Measurements from ENCODE around the gene RAD17. TPM values are rescaled to one million over a fixed set of nuclear protein-coding genes. Genes with fewer than 3 reads are reported as not detected.
"Not testable (repeated sequence)": the region's sequence is repeated elsewhere in the genome, so short reads cannot be mapped to it uniquely, and the experiment has no call there.

RAD17 gene
- total RNA-seq, 1 donor from 2014 or later, result 24.5 TPM

- Histone ChIP-seq H3K4me1 (ENCODE audit: control insufficient read depth in 3 of 3, insufficient read depth in 3 of 3, low read length in 3 of 3) (no peaks in the 10 kb centered on the region), H3K9ac (ENCODE audit: low read depth in 1 of 3, low read length in 3 of 3) (no peak overlapping the region), H3K4me3 (ENCODE audit: low read length in 3 of 3) (no peak overlapping the region), H3K36me3 (ENCODE audit: control insufficient read depth in 3 of 3, insufficient read depth in 3 of 3, low read length in 3 of 3) (no peaks in the 10 kb centered on the region), H3K27ac (ENCODE audit: low read depth, low read length) (no peak overlapping the region), H3K27me3 (ENCODE audit: control insufficient read depth in 3 of 3, insufficient read depth in 3 of 3, low read length in 3 of 3) (no peaks in the 10 kb centered on the region), H3K9me3 (ENCODE audit: control insufficient read depth in 3 of 3, low read length in 3 of 3) (no peaks in the 10 kb centered on the region)
Observed at GRCh38 chr5:69343083-69343482, 26.5 kb upstream of the RAD17 start.

- Histone ChIP-seq H3K36me3 (ENCODE audit: control insufficient read depth in 3 of 3, insufficient read depth in 3 of 3, low read length in 3 of 3) (peaks cover 6 to 35% (median 22%) of the 10 kb centered on the region in 3 donors), H3K27me3 (ENCODE audit: control insufficient read depth in 3 of 3, insufficient read depth in 3 of 3, low read length in 3 of 3) (no peaks in the 10 kb centered on the region), H3K27ac (ENCODE audit: low read depth, low read length) (no peak overlapping the region), H3K4me3 (ENCODE audit: low read length in 3 of 3) (no peak overlapping the region), H3K4me1 (ENCODE audit: control insufficient read depth in 3 of 3, insufficient read depth in 3 of 3, low read length in 3 of 3) (no peaks in the 10 kb centered on the region), H3K9ac (ENCODE audit: low read depth in 1 of 3, low read length in 3 of 3) (no peak overlapping the region), H3K9me3 (ENCODE audit: control insufficient read depth in 3 of 3, low read length in 3 of 3) (no peaks in the 10 kb centered on the region)
Observed at GRCh38 chr5:69350664-69351063, 19.0 kb upstream of the RAD17 start.

- Histone ChIP-seq H3K9ac (ENCODE audit: low read depth in 1 of 3, low read length in 3 of 3) (no peak overlapping the region), H3K9me3 (ENCODE audit: control insufficient read depth in 3 of 3, low read length in 3 of 3) (no peaks in the 10 kb centered on the region), H3K36me3 (ENCODE audit: control insufficient read depth in 3 of 3, insufficient read depth in 3 of 3, low read length in 3 of 3) (peaks cover 4 to 13% (median 9%) of the 10 kb centered on the region in 3 donors), H3K4me3 (ENCODE audit: low read length in 3 of 3) (no peak overlapping the region), H3K4me1 (ENCODE audit: control insufficient read depth in 3 of 3, insufficient read depth in 3 of 3, low read length in 3 of 3) (peaks cover 0 to under 1% (median 0%) of the 10 kb centered on the region in 3 donors), H3K27me3 (ENCODE audit: control insufficient read depth in 3 of 3, insufficient read depth in 3 of 3, low read length in 3 of 3) (no peaks in the 10 kb centered on the region), H3K27ac (ENCODE audit: low read depth, low read length) (no peak overlapping the region)
Observed at GRCh38 chr5:69359699-69360098, 9.9 kb upstream of the RAD17 start.

- H3K36me3 ChIP-seq (ENCODE audit: control insufficient read depth in 3 of 3, insufficient read depth in 3 of 3, low read length in 3 of 3), result peaks cover 9 to 14% (median 13%) of the 10 kb centered on the region in 3 donors
- H3K27me3 ChIP-seq (ENCODE audit: control insufficient read depth in 3 of 3, insufficient read depth in 3 of 3, low read length in 3 of 3), result no peaks in the 10 kb centered on the region
- no peaks in the 10 kb centered on the region for H3K9me3 ChIP-seq (ENCODE audit: control insufficient read depth in 3 of 3, low read length in 3 of 3)
- no peak overlapping the region for H3K4me3 ChIP-seq (ENCODE audit: low read length in 3 of 3)
- no peak overlapping the region for H3K27ac ChIP-seq (ENCODE audit: low read depth, low read length)
- H3K9ac ChIP-seq (ENCODE audit: low read depth in 1 of 3, low read length in 3 of 3), result no peak overlapping the region
- H3K4me1 ChIP-seq (ENCODE audit: control insufficient read depth in 3 of 3, insufficient read depth in 3 of 3, low read length in 3 of 3), result peaks cover 0 to 2% (median 0%) of the 10 kb centered on the region in 3 donors
Observed at GRCh38 chr5:69360442-69360841, 9.2 kb upstream of the RAD17 start.

- Histone ChIP-seq H3K9me3 (ENCODE audit: control insufficient read depth in 3 of 3, low read length in 3 of 3) (no peaks in the 10 kb centered on the region), H3K36me3 (ENCODE audit: control insufficient read depth in 3 of 3, insufficient read depth in 3 of 3, low read length in 3 of 3) (peaks cover 15 to 21% (median 16%) of the 10 kb centered on the region in 3 donors), H3K4me3 (ENCODE audit: low read length in 3 of 3) (no peak overlapping the region), H3K4me1 (ENCODE audit: control insufficient read depth in 3 of 3, insufficient read depth in 3 of 3, low read length in 3 of 3) (peaks cover 8 to 12% (median 11%) of the 10 kb centered on the region in 3 donors), H3K27ac (ENCODE audit: low read depth, low read length) (no peak overlapping the region), H3K9ac (ENCODE audit: low read depth in 1 of 3, low read length in 3 of 3) (no peak overlapping the region), H3K27me3 (ENCODE audit: control insufficient read depth in 3 of 3, insufficient read depth in 3 of 3, low read length in 3 of 3) (no peaks in the 10 kb centered on the region)
Observed at GRCh38 chr5:69364414-69364813, 5.2 kb upstream of the RAD17 start.

GRCh38 chr5:69364850-69365249, 4.8 kb upstream of the RAD17 start:
- Histone ChIP-seq H3K27me3 (ENCODE audit: control insufficient read depth in 3 of 3, insufficient read depth in 3 of 3, low read length in 3 of 3) (no peaks in the 10 kb centered on the region), H3K9ac (ENCODE audit: low read depth in 1 of 3, low read length in 3 of 3) (no peak overlapping the region), H3K4me1 (ENCODE audit: control insufficient read depth in 3 of 3, insufficient read depth in 3 of 3, low read length in 3 of 3) (peaks cover 8 to 12% (median 11%) of the 10 kb centered on the region in 3 donors), H3K36me3 (ENCODE audit: control insufficient read depth in 3 of 3, insufficient read depth in 3 of 3, low read length in 3 of 3) (peaks cover 15 to 21% (median 16%) of the 10 kb centered on the region in 3 donors), H3K9me3 (ENCODE audit: control insufficient read depth in 3 of 3, low read length in 3 of 3) (no peaks in the 10 kb centered on the region), H3K4me3 (ENCODE audit: low read length in 3 of 3) (no peak overlapping the region), H3K27ac (ENCODE audit: low read depth, low read length) (no peak overlapping the region)

- Histone ChIP-seq H3K36me3 (ENCODE audit: control insufficient read depth in 3 of 3, insufficient read depth in 3 of 3, low read length in 3 of 3) (peaks cover 12 to 21% (median 15%) of the 10 kb centered on the region in 3 donors), H3K4me3 (ENCODE audit: low read length in 3 of 3) (no peak overlapping the region), H3K27ac (ENCODE audit: low read depth, low read length) (no peak overlapping the region), H3K9me3 (ENCODE audit: control insufficient read depth in 3 of 3, low read length in 3 of 3) (no peaks in the 10 kb centered on the region), H3K27me3 (ENCODE audit: control insufficient read depth in 3 of 3, insufficient read depth in 3 of 3, low read length in 3 of 3) (no peaks in the 10 kb centered on the region), H3K4me1 (ENCODE audit: control insufficient read depth in 3 of 3, insufficient read depth in 3 of 3, low read length in 3 of 3) (peaks cover 13 to 17% (median 15%) of the 10 kb centered on the region in 3 donors), H3K9ac (ENCODE audit: low read depth in 1 of 3, low read length in 3 of 3) (peak overlapping the region in 2 of 3 donors; percentile 33 to 96)
Observed at GRCh38 chr5:69367697-69368279, 1.8 kb upstream of the RAD17 start.

- Histone ChIP-seq H3K4me1 (ENCODE audit: control insufficient read depth in 3 of 3, insufficient read depth in 3 of 3, low read length in 3 of 3) (peaks cover 13 to 17% (median 15%) of the 10 kb centered on the region in 3 donors), H3K9ac (ENCODE audit: low read depth in 1 of 3, low read length in 3 of 3) (peak overlapping the region; percentile 94 to 96 (median 96)), H3K9me3 (ENCODE audit: control insufficient read depth in 3 of 3, low read length in 3 of 3) (no peaks in the 10 kb centered on the region)
Observed at GRCh38 chr5:69368458-69369339, 919 bp upstream of the RAD17 start.

GRCh38 chr5:69370335-69370734, 717 bp downstream of the RAD17 start:
- Histone ChIP-seq H3K9ac (ENCODE audit: low read depth in 1 of 3, low read length in 3 of 3) (peak overlapping the region; percentile 94 to 96 (median 96)), H3K4me1 (ENCODE audit: control insufficient read depth in 3 of 3, insufficient read depth in 3 of 3, low read length in 3 of 3) (peaks cover 13 to 17% (median 13%) of the 10 kb centered on the region in 3 donors), H3K4me3 (ENCODE audit: low read length in 3 of 3) (peak overlapping the region; percentile 74 to 92 (median 92)), H3K36me3 (ENCODE audit: control insufficient read depth in 3 of 3, insufficient read depth in 3 of 3, low read length in 3 of 3) (peaks cover 3 to 19% (median 10%) of the 10 kb centered on the region in 3 donors)
- H3K27ac ChIP-seq (ENCODE audit: low read depth, low read length); H3K27me3 ChIP-seq (ENCODE audit: control insufficient read depth in 3 of 3, insufficient read depth in 3 of 3, low read length in 3 of 3); H3K9me3 ChIP-seq (ENCODE audit: control insufficient read depth in 3 of 3, low read length in 3 of 3): not testable (repeated sequence)

More at GRCh38 chr5:69368458-69369339, 919 bp upstream of the RAD17 start:
- Histone ChIP-seq H3K27ac (ENCODE audit: low read depth, low read length) (peak overlapping the region; percentile 98), H3K27me3 (ENCODE audit: control insufficient read depth in 3 of 3, insufficient read depth in 3 of 3, low read length in 3 of 3) (no peaks in the 10 kb centered on the region), H3K4me3 (ENCODE audit: low read length in 3 of 3) (peak overlapping the region; percentile 74 to 92 (median 92)), H3K36me3 (ENCODE audit: control insufficient read depth in 3 of 3, insufficient read depth in 3 of 3, low read length in 3 of 3) (peaks cover 9 to 21% (median 12%) of the 10 kb centered on the region in 3 donors)

GRCh38 chr5:69372394-69372793, 2.8 kb downstream of the RAD17 start:
- Histone ChIP-seq H3K36me3 (ENCODE audit: control insufficient read depth in 3 of 3, insufficient read depth in 3 of 3, low read length in 3 of 3) (peaks cover 7 to 12% (median 9%) of the 10 kb centered on the region in 3 donors), H3K27ac (ENCODE audit: low read depth, low read length) (no peak overlapping the region), H3K4me1 (ENCODE audit: control insufficient read depth in 3 of 3, insufficient read depth in 3 of 3, low read length in 3 of 3) (peaks cover 13 to 17% (median 13%) of the 10 kb centered on the region in 3 donors), H3K9me3 (ENCODE audit: control insufficient read depth in 3 of 3, low read length in 3 of 3) (no peaks in the 10 kb centered on the region), H3K9ac (ENCODE audit: low read depth in 1 of 3, low read length in 3 of 3) (no peak overlapping the region), H3K27me3 (ENCODE audit: control insufficient read depth in 3 of 3, insufficient read depth in 3 of 3, low read length in 3 of 3) (no peaks in the 10 kb centered on the region), H3K4me3 (ENCODE audit: low read length in 3 of 3) (no peak overlapping the region)
